ENCODE measurements around the gene TAL1. TPM values are rescaled to one million over a fixed set of nuclear protein-coding genes. Genes with fewer than 3 reads are reported as not detected.

TAL1 gene
- polyA plus RNA-seq, 1 of the 3 experiments (the other 2 are of a cell fraction) = not detected

DNA sequence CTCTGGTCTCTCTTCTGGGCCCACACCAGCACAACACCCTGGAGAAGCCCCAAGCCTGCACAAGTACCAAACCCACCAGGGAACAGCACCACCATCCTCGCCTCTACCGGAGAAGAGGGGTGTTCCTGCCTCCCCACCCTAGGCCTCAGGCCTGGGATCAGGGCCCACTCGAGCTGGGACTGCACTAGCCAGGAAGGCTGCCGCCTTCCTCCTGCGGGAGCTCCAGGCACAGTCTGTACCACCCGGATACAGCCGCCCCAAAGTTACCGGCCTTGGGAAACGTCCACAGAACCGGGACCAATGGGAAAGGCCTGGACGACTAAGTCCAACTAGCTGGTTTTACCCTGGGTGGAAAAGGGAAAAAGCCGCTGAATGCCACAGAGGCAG lies 3.4 kb downstream of the TAL1 start:
- 0 out of 2 replicates have a peak, but pooled peaks cover 5% of the 10 kb centered on the region for H4K20me1 ChIP-seq (ENCODE audit: insufficient read depth)
- no peak overlapping the region for H3K9ac ChIP-seq
- ChIA-PET POLR2A (no interaction called here), CTCF (interaction anchor here (1.5 to 3.3 kb wide), 3 partner anchors 34 to 498 kb away, joined by 3 to 10 read pairs (median 6); no protein-coding TSS in a partner anchor)
- H3K4me3 ChIP-seq (ENCODE audit: low read depth in 2 of 2, low read length in 1 of 2) = no peak overlapping the region
- H3K36me3 ChIP-seq (replicated peaks in 1 of 2; ENCODE audit: control insufficient read depth in 1 of 2, insufficient read depth in 2 of 2, low read length in 1 of 2) = no peaks in the 10 kb centered on the region
- no peak overlapping the region for H3K4me2 ChIP-seq
- H3F3A ChIP-seq (replicated peaks; ENCODE audit: insufficient read depth) = no peaks in the 10 kb centered on the region
- no peak overlapping the region for H2AFZ ChIP-seq (ENCODE audit: low read depth)
- no peaks in the 10 kb centered on the region for H3K9me3 ChIP-seq
- peaks cover 98% of the 10 kb centered on the region for H3K27me3 ChIP-seq (ENCODE audit: insufficient read depth)
- no peak overlapping the region for H3K27ac ChIP-seq (ENCODE audit: low read depth in 2 of 2, low read length in 1 of 2)
- H3K4me1 ChIP-seq (ENCODE audit: control insufficient read depth in 1 of 2, insufficient read depth in 2 of 2, low read depth in 1 of 2, low read length in 1 of 2) = peaks cover 0 to 6% of the 10 kb centered on the region in 2 experiments; a peak in 1 of 4 replicates
- no peaks in the 10 kb centered on the region for H3K9me2 ChIP-seq
- TF ChIP-seq GABPA (IDR thresholded peaks at IDR 0.05; ENCODE audit: low read depth) = no peak
- no peak for TF ChIP-seq SMC3 (IDR thresholded peaks at IDR 0.05; ENCODE audit: low read depth, low read length)
- no peak for TF ChIP-seq IRF3 (IDR thresholded peaks at IDR 0.05; ENCODE audit: low read depth, low read length)
- TF ChIP-seq ELF1 (IDR thresholded peaks at IDR 0.05) = no peak
- TF ChIP-seq, protein P1, sequence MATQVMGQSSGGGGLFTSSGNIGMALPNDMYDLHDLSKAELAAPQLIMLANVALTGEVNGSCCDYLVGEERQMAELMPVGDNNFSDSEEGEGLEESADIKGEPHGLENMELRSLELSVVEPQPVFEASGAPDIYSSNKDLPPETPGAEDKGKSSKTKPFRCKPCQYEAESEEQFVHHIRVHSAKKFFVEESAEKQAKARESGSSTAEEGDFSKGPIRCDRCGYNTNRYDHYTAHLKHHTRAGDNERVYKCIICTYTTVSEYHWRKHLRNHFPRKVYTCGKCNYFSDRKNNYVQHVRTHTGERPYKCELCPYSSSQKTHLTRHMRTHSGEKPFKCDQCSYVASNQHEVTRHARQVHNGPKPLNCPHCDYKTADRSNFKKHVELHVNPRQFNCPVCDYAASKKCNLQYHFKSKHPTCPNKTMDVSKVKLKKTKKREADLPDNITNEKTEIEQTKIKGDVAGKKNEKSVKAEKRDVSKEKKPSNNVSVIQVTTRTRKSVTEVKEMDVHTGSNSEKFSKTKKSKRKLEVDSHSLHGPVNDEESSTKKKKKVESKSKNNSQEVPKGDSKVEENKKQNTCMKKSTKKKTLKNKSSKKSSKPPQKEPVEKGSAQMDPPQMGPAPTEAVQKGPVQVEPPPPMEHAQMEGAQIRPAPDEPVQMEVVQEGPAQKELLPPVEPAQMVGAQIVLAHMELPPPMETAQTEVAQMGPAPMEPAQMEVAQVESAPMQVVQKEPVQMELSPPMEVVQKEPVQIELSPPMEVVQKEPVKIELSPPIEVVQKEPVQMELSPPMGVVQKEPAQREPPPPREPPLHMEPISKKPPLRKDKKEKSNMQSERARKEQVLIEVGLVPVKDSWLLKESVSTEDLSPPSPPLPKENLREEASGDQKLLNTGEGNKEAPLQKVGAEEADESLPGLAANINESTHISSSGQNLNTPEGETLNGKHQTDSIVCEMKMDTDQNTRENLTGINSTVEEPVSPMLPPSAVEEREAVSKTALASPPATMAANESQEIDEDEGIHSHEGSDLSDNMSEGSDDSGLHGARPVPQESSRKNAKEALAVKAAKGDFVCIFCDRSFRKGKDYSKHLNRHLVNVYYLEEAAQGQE (IDR thresholded peaks at IDR 0.05; ENCODE audit: low read depth, low read length) = no peak
- no peak for TF ChIP-seq RAD21 (IDR thresholded peaks at IDR 0.05; ENCODE audit: low read length)
- TF ChIP-seq, protein P2, sequence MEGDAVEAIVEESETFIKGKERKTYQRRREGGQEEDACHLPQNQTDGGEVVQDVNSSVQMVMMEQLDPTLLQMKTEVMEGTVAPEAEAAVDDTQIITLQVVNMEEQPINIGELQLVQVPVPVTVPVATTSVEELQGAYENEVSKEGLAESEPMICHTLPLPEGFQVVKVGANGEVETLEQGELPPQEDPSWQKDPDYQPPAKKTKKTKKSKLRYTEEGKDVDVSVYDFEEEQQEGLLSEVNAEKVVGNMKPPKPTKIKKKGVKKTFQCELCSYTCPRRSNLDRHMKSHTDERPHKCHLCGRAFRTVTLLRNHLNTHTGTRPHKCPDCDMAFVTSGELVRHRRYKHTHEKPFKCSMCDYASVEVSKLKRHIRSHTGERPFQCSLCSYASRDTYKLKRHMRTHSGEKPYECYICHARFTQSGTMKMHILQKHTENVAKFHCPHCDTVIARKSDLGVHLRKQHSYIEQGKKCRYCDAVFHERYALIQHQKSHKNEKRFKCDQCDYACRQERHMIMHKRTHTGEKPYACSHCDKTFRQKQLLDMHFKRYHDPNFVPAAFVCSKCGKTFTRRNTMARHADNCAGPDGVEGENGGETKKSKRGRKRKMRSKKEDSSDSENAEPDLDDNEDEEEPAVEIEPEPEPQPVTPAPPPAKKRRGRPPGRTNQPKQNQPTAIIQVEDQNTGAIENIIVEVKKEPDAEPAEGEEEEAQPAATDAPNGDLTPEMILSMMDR (IDR thresholded peaks at IDR 0.05) = no peak
- no peak for TF ChIP-seq TEAD4 (IDR thresholded peaks at IDR 0.05; ENCODE audit: borderline replicate concordance, insufficient read depth)
- TF ChIP-seq CHD2 (IDR thresholded peaks at IDR 0.05; ENCODE audit: low read length, partially characterized antibody) = no peak
- no peak for TF ChIP-seq FOXM1 (IDR thresholded peaks at IDR 0.05; ENCODE audit: low read depth)
- TF ChIP-seq, protein P3, sequence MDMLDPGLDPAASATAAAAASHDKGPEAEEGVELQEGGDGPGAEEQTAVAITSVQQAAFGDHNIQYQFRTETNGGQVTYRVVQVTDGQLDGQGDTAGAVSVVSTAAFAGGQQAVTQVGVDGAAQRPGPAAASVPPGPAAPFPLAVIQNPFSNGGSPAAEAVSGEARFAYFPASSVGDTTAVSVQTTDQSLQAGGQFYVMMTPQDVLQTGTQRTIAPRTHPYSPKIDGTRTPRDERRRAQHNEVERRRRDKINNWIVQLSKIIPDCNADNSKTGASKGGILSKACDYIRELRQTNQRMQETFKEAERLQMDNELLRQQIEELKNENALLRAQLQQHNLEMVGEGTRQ (IDR thresholded peaks at IDR 0.05; ENCODE audit: borderline replicate concordance, low read depth, low read length) = no peak
- no peak for TF ChIP-seq SIN3A (IDR thresholded peaks at IDR 0.05; ENCODE audit: borderline replicate concordance, low read depth, low read length)
- no peak for TF ChIP-seq NRF1 (IDR thresholded peaks at IDR 0.05; ENCODE audit: low read depth, low read length)
- whole genome bisulfite sequencing (ENCODE audit: low lambda C conversion rate) = 85% methylated on average over 12 of the region's 12 CpGs
- no peaks in the 10 kb centered on the region for H3K79me2 ChIP-seq (ENCODE audit: insufficient read depth)
- DNase-seq = no peak

Measured in SK-N-SH (cell line).